NCI-H526 treated with DMSO at 0.1 percent for 48 hours (cell line): ENCODE measurements around the gene SPINK5.
A peak's percentile ranks its signal among the peaks of the same experiment; 100 is the strongest.

Experiments
- DNase-seq: peaks from one replicate; lab custom pipeline; 2025; lab: John Stamatoyannopoulos, UW

Gene SPINK5

DNA sequence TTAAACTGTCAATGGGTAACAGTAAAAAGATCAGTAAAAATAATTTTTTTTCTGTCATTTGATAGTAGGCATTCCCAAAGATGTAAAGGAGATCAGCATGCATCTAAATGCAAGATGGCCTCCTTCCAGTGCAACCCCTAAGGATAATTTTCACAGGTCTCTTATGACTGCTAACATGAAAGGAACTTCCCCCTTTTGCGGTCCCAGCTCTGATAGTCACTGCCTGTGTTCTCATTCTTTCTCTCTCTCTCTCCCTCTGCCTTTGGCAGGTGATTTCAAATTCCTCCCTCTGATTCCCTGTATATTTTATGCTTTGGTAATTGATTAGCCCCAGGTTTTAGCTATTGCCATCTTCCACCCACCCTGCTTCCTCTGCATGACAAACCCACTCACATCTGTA, 113.4 kb downstream of the SPINK5 start:
- DNase-seq: no peak

- DNase-seq: peak; percentile 11
Observed at GRCh38 chr5:148179234-148179824, 115.5 kb downstream of the SPINK5 start.

DNA sequence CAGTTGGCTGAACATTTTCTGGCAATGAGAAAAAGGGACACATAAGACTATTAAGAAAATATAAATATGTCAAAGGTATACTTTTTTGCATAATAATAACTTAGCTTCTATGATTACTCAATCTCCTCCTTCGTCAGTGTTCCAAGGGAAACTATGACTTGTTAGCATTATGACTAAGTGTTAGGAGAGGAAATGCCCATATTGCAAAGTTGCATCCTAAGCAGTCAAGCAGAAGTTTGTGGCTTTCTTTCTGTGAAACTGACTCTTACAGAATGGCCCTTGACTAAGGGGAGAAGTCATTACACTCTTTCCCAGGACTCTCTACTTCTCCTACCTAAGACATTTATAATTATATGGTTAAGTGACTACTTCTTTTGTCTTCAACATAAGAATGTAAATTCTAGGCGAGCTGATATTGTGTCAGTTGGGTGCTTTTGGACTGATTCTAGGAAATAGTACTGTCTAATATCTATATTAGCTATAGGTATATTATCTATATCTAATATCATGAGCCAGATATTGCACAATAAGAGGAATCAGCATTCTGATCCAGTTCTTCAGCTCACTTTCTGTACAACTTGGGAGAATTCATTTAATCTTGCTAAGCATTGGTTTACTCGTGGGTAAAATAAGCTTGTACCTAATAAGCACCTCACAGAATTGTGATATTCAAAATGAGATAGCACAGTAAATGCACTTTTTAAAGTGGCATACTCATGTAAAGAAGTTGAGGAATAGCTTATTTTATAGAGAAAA, 122.6 kb downstream of the SPINK5 start:
- no peak for DNase-seq
